Kidney (tissue), 14 donors: Measurements from ENCODE around the gene FNDC7. TPM values are rescaled to one million over a fixed set of nuclear protein-coding genes. Genes with fewer than 3 reads are reported as not detected.
"Not testable (repeated sequence)": the region's sequence is repeated elsewhere in the genome, so short reads cannot be mapped to it uniquely, and the experiment has no call there.

Source experiments
- DNase-seq, 5 donors: peaks; one replicate each; pipeline ENCODE4 v3.0.0-alpha.2; 2013 to 2020
- FAIRE-seq: peaks from 2 replicates; lab custom pipeline; 2012; peaks lifted over from hg19 to GRCh38; lab: Jason Lieb, UNC
- H3K27ac ChIP-seq, 2 donors: one replicate each; pipeline ENCODE4 v1.7.0; 2013; ENCODE audit warnings: low read depth in 2 of 2, low read length in 2 of 2, inconsistent platforms in 1 of 2
- H3K27me3 ChIP-seq: one replicate; pipeline ENCODE4 v1.7.1; 2013; ENCODE audit warnings: low read length, inconsistent platforms; ENCODE audit not compliant: control insufficient read depth, insufficient read depth
- H3K36me3 ChIP-seq, 3 donors: one replicate each; pipeline versions ENCODE4 v1.7.0 to v1.7.1; 2013; ENCODE audit warnings: low read length in 3 of 3, control low read depth in 1 of 3, inconsistent platforms in 1 of 3; ENCODE audit not compliant: insufficient read depth in 3 of 3, control insufficient read depth in 2 of 3
- H3K4me1 ChIP-seq, 3 donors: one replicate each; pipeline versions ENCODE4 v1.7.0 to v1.7.1; 2013; ENCODE audit warnings: low read length in 3 of 3, inconsistent platforms in 1 of 3, low read depth in 1 of 3; ENCODE audit not compliant: control insufficient read depth in 2 of 3, insufficient read depth in 2 of 3
- H3K4me3 ChIP-seq, 3 donors: one replicate each; pipeline versions ENCODE4 v1.7.0 to v1.8.1; 2013; ENCODE audit warnings: low read length in 3 of 3, control low read depth in 1 of 3, inconsistent platforms in 1 of 3
- H3K9ac ChIP-seq, 3 donors: one replicate each; pipeline versions ENCODE4 v1.7.0 to v1.7.1; 2013; ENCODE audit warnings: low read length in 3 of 3, control low read depth in 1 of 3, inconsistent platforms in 1 of 3
- H3K9me3 ChIP-seq, 3 donors: one replicate each; pipeline versions ENCODE4 v1.7.0 to v1.7.1; 2013; ENCODE audit warnings: low read length in 3 of 3, control low read depth in 1 of 3, inconsistent platforms in 1 of 3; ENCODE audit not compliant: control insufficient read depth in 2 of 3, insufficient read depth in 1 of 3
- CTCF ChIP-seq: IDR thresholded peaks from 3 replicates; pipeline ENCODE4 v1.5.1; 2012; ENCODE audit warnings: mild to moderate bottlenecking, moderate library complexity, borderline replicate concordance; ENCODE audit not compliant: insufficient read depth; ENCODE audit errors: extremely low read depth
- intact Hi-C: fragments of 100-400 bp; cut with DNase I; formaldehyde crosslinking; loops from one replicate; pipeline ENCODE4 v1.11.1; 2022
- polyA plus RNA-seq: library from polyadenylated mRNA; stranded (reverse); fragments of 350-450 nt; fragmentation: Illumina TruSeq; extraction: RNeasy Lipid Tissue Mini Kit (QIAGEN cat#74804); gene quantifications from one replicate; pipeline ENCODE4 v1.2.3, GENCODE V29; 2014; ENCODE audit warnings: low read depth, low replicate concordance; ENCODE audit not compliant: insufficient read depth
- total RNA-seq: library from RNA; stranded (reverse); fragmentation: NEBNext Ultra II Directional; extraction: Animal tissue kit (Norgen Biotek cat#: 25700); gene quantifications from one replicate; pipeline ENCODE4 v1.2.1, GENCODE V29; 2021
- donor health status: control.
- donor health status: control.
- donor health status: control.
- donor health status: control.
- donor health status: control.
- donor health status: DM: yes; HTN: yes; CAD: no.
- donor health status: Normal renal cell carcinoma (clear cell type).

Gene FNDC7
- total and polyA plus RNA-seq, 2 donors from 2014 or later: not detected

GRCh38 chr1:108679586-108680213 is 33.0 kb upstream of the FNDC7 start:
- Histone ChIP-seq H3K27me3 (no peaks in the 10 kb centered on the region), H3K27ac (no peak overlapping the region), H3K36me3 (no peaks in the 10 kb centered on the region), H3K4me1 (no peaks in the 10 kb centered on the region), H3K9me3 (no peaks in the 10 kb centered on the region), H3K4me3 (peak overlapping the region in 2 of 3 donors; percentile 34 to 44), H3K9ac (no peak overlapping the region)
- DNase-seq (no peak), FAIRE-seq (no peak)
- intact Hi-C loops: no loop called here
- TF ChIP-seq CTCF: no peak

DNA sequence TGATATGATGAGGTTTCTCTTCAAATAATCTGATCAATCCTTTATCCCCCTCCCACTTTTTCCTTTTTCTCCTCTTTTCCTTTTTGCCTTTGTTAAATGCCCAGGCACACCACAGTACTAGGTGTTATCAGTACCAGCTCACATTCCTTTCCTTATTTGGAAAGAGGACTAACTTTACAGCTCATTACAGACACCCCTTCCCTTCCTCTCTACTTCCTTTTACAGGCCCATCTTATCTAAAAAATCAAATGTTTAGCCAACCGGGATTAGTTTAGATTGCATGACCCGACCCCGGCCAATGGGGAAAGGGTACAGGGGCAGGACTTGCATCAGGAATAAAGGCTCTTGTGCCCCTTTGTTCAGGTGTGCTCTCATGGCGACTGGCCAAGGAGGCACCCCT is 31.0 kb upstream of the FNDC7 start:
- H3K4me1 ChIP-seq, H3K4me3 ChIP-seq, intact Hi-C loops, H3K27ac ChIP-seq, FAIRE-seq, H3K27me3 ChIP-seq, H3K9me3 ChIP-seq, H3K36me3 ChIP-seq, H3K9ac ChIP-seq, DNase-seq: not testable (repeated sequence)

DNA sequence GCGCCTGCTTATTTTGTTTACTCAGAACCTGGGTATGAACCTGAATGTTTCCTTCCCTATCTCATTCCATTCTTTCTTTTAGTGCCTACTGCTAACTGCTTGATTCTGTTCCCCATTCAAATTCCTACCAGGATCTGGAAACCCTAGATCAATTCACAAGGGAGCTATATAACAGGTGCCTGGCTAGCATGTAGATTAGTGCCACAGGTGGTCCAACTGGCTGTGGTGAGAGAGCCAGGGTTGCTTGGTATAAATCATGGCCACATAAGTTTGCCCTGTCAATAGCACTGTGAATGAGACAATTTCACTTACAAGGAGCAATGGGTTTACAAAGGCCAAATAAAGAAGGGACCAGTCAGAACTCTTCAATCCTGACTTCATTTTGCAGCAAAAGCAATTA is 27.2 kb upstream of the FNDC7 start:
- Histone ChIP-seq H3K4me1 (no peaks in the 10 kb centered on the region), H3K27ac (no peak overlapping the region), H3K9ac (no peak overlapping the region), H3K4me3 (no peak overlapping the region), H3K27me3 (no peaks in the 10 kb centered on the region), H3K9me3 (no peaks in the 10 kb centered on the region), H3K36me3 (no peaks in the 10 kb centered on the region)
- TF ChIP-seq CTCF: no peak
- no peak for DNase-seq
- no peak for FAIRE-seq
- intact Hi-C loops: no loop called here

GRCh38 chr1:108686614-108687313 is 25.9 kb upstream of the FNDC7 start:
- no peak for TF ChIP-seq CTCF
- Histone ChIP-seq H3K27ac (no peak overlapping the region), H3K9ac (no peak overlapping the region), H3K4me3 (no peak overlapping the region), H3K9me3 (no peaks in the 10 kb centered on the region), H3K27me3 (no peaks in the 10 kb centered on the region), H3K4me1 (peaks cover 0 to 10% (median 0%) of the 10 kb centered on the region in 3 donors), H3K36me3 (no peaks in the 10 kb centered on the region)
- intact Hi-C loops: no loop called here
- FAIRE-seq (no peak), DNase-seq (peak in 2 of 5 donors; percentile 17 to 53)
